Pancreas (tissue), 10 donors: Measurements from ENCODE around the gene DNASE1L3. TPM values are rescaled to one million over a fixed set of nuclear protein-coding genes. Genes with fewer than 3 reads are reported as not detected.
A peak's percentile ranks its signal among the peaks of the same experiment; 100 is the strongest.

Source experiments
- ATAC-seq, 4 donors: fragments of 200-7000 bp; cut with Tn5 transposase; one replicate each; pipeline versions ENCODE4 v1.8.0 to v1.9.1; 2020; ENCODE audit warnings: mild to moderate bottlenecking in 4 of 4, moderate library complexity in 4 of 4
- DNase-seq, 6 donors: peaks; one replicate each; pipeline ENCODE4 v3.0.0-alpha.2; 2020
- FAIRE-seq: peaks from 2 replicates; lab custom pipeline; 2012; peaks lifted over from hg19 to GRCh38; lab: Jason Lieb, UNC
- H3K27ac ChIP-seq, 4 donors: fragments of 200-600 bp; sonication (generic); 1 replicate in 3 of 4; 2 replicates in 1 of 4; pipeline versions ENCODE4 v1.5.0 to v1.8.0; 2020
- H3K27me3 ChIP-seq, 4 donors: fragments of 200-600 bp; one replicate each; pipeline ENCODE4 v1.8.0; 2021
- H3K36me3 ChIP-seq, 3 donors: fragments of 200-600 bp; sonication (generic) in 1 of 3; one replicate each; pipeline versions ENCODE4 v1.5.0 to v1.8.0; 2020 to 2021
- H3K4me1 ChIP-seq, 3 donors: fragments of 200-600 bp; one replicate each; pipeline ENCODE4 v1.8.0; 2021
- H3K4me3 ChIP-seq, 4 donors: fragments of 200-600 bp; sonication (generic) in 2 of 4; one replicate each; pipeline versions ENCODE4 v1.5.0 to v1.8.0; 2020 to 2021
- H3K9me3 ChIP-seq, 4 donors: fragments of 200-600 bp; one replicate each; pipeline ENCODE4 v1.8.0; 2021
- CTCF ChIP-seq, 4 donors: fragments of 200-600 bp; sonication (generic) in 3 of 4; IDR thresholded peaks; one replicate each; pipeline versions ENCODE4 v1.5.0 to v1.8.0; 2021; ENCODE audit warnings: antibody characterized with exemption in 4 of 4
- WGBS, 2 donors: extraction: QIAGEN DNeasy Blood & Tissue Kit; methylation state at CpG; one replicate each; pipeline ENCODE4 v1.1.7; 2013; 5-methylcytosine and 5-hydroxymethylcytosine counted together
- intact Hi-C, 3 donors: fragments of 100-400 bp; cut with DNase I; formaldehyde crosslinking; loops; one replicate each; pipeline versions ENCODE4 v1.11.1 to v1.14.2; 2022
- polyA plus RNA-seq, 2 donors: library from polyadenylated mRNA; stranded (reverse); fragments of 200-250 nt; gene quantifications; one replicate each; pipeline ENCODE4 v1.2.3, GENCODE V29; 2013
- total RNA-seq, 6 donors: library from RNA; stranded (reverse); fragmentation: NEBNext Ultra II Directional in 4 of 6; extraction: Animal tissue kit (Norgen Biotek cat#: 25700) in 4 of 6; gene quantifications; one replicate each; pipeline versions ENCODE4 v1.2.1 to v1.2.4, GENCODE V29; 2021 to 2023
- donor health status: healthy with polysubstance abuse.
- donor health status: DM: no; HTN: no; CAD: no; lungs with moderate emphysema.
- donor health status: DM: no; HTN: no; CAD: no.
- donor health status: control.
- donor health status: control.
- donor health status: Bipolar disorder and iron deficiency.
- donor health status: DM: yes; HTN: yes; CAD: no.
- donor health status: DM: no; HTN: no; CAD: no.
- donor health status: DM: no; HTN: no; CAD: no.
- donor health status: DM: yes; HTN: yes; CAD: no.

Gene DNASE1L3
- total and polyA plus RNA-seq, 8 donors = 0.20 to 0.49 (median 0.36) TPM; not detected in 2

DNA sequence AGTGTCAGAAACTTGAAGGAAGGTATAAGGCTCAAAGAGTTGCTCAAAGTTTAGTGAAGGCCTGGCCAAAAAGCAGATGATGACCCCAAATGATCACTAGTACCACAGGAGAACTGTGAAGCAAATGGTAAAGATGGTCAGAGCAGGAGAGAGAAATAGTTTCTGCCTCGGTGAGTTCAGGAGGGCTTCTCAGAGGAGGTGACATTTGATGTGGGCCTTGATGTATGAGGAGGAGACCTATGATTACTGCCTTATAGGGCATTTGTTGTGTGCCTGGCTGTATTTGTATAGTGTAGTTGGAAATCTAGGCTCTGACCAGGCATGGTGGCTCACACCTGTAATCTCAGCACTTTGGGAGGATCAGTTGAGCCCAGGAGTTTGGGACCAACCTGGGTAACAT, 50.4 kb downstream of the DNASE1L3 start:
- H3K9me3 ChIP-seq = no peaks in the 10 kb centered on the region
- no peak for DNase-seq
- no peak overlapping the region for H3K27ac ChIP-seq
- H3K4me3 ChIP-seq = no peak overlapping the region
- intact Hi-C loops = loop anchor here in 1 of 3 donors (10.0 kb wide), 1 partner anchor 146 kb away; no protein-coding TSS in a partner anchor
- no peak for FAIRE-seq
- H3K36me3 ChIP-seq = peaks cover 0 to 21% (median 0%) of the 10 kb centered on the region in 3 donors
- no peak for TF ChIP-seq CTCF (IDR thresholded peaks at IDR 0.05)
- no peak for ATAC-seq
- 100% methylated on average over 1 of the region's 1 CpG for WGBS, 2 donors
- H3K4me1 ChIP-seq = peaks cover 25 to 34% (median 27%) of the 10 kb centered on the region in 3 donors
- no peaks in the 10 kb centered on the region for H3K27me3 ChIP-seq

DNA sequence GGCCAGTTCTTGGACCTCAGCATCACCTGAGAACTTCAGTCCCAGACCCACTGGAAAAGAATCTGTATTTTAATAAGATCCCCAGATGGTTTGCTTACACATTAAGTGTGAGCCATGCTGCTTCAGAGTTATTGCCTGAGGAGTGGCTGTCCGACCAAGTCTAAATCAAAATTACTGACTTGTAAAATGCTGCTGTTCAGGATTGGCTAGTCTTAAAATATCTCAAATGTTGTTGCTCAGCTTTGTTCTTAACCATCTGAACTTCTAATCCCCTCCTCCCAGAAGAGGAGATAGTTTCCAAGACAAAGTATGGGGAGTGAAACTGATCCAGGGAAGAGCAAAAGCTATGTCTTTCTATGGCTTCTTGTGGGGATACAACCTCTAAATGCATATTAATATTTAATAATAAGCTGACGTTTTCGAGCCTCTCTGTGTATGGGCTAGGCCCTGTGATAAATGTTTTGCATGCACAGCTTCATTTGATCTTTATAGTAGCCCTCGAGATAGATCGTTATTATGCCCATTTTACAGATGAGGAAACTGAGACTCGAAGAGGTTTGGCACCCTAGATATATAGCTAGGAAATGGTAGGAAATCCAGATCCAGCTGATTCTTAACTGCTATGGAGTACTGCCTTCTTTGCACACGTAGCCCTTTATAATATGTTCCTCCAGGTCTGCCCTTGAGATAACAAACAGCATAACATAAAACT, 52.2 kb downstream of the DNASE1L3 start:
- H3K4me1 ChIP-seq = peaks cover 20 to 24% (median 21%) of the 10 kb centered on the region in 3 donors
- intact Hi-C loops = no loop called here
- H3K27ac ChIP-seq = no peak overlapping the region
- 86 to 90% methylated on average over 7 of the region's 7 CpGs for WGBS, 2 donors
- TF ChIP-seq CTCF (IDR thresholded peaks at IDR 0.05) = no peak
- H3K36me3 ChIP-seq = peaks cover 0 to 24% (median 0%) of the 10 kb centered on the region in 3 donors
- no peak for DNase-seq
- FAIRE-seq = no peak
- H3K9me3 ChIP-seq = no peaks in the 10 kb centered on the region
- H3K4me3 ChIP-seq = no peak overlapping the region
- H3K27me3 ChIP-seq = no peaks in the 10 kb centered on the region
- ATAC-seq = no peak

DNA sequence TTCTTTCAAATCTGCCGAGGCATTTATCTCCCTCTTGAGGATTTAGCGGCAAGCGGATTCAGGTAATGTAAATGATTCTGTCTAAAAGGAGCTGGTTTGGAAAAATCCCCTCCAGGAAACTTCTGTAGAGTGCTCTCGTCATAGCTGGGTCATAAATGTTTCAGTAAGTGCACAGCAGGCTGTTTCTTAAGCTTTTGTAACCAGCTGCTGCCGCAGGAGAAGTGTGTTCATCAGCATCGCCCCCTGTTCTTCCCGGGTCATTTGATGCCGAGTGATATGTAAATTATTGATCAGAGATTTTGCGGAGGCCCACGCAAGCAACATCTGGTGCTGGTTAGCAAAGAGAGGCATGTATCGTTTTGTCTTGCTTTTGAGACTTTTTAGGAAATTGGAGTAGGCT, 53.1 kb downstream of the DNASE1L3 start:
- Histone ChIP-seq H3K36me3 (peaks cover 0 to 33% (median 6%) of the 10 kb centered on the region in 3 donors), H3K9me3 (no peaks in the 10 kb centered on the region), H3K4me3 (no peak overlapping the region), H3K4me1 (peaks cover 12 to 15% (median 14%) of the 10 kb centered on the region in 3 donors), H3K27ac (no peak overlapping the region), H3K27me3 (no peaks in the 10 kb centered on the region)
- no peak for TF ChIP-seq CTCF (IDR thresholded peaks at IDR 0.05)
- ATAC-seq = no peak
- DNase-seq = peak in 1 of 6 donors; percentile 9
- FAIRE-seq = no peak
- intact Hi-C loops = no loop called here
- WGBS, 2 donors = 87 to 89% methylated on average over 11 of the region's 11 CpGs

GRCh38 chr3:58155838-58156237, 54.9 kb downstream of the DNASE1L3 start:
- no peak for TF ChIP-seq CTCF (IDR thresholded peaks at IDR 0.05)
- Histone ChIP-seq H3K27me3 (no peaks in the 10 kb centered on the region), H3K4me1 (peaks cover 0 to 13% (median 9%) of the 10 kb centered on the region in 3 donors), H3K36me3 (peaks cover 0 to 42% (median 6%) of the 10 kb centered on the region in 3 donors), H3K4me3 (no peak overlapping the region), H3K27ac (no peak overlapping the region), H3K9me3 (no peaks in the 10 kb centered on the region)
- 91 to 92% methylated on average over 10 of the region's 10 CpGs for WGBS, 2 donors
- DNase-seq = no peak
- FAIRE-seq = no peak
- intact Hi-C loops = no loop called here
- ATAC-seq = no peak
